BJ (cell line): Measurements from ENCODE around the gene OPCML. TPM values are rescaled to one million over a fixed set of nuclear protein-coding genes. Genes with fewer than 3 reads are reported as not detected.

Experiments
- CTCF ChIA-PET: fragments of 350-600 bp; formaldehyde crosslinking; extraction: SDS; loops from one replicate; lab custom pipeline; 2021; ENCODE audit warnings: antibody characterized with exemption, inconsistent platforms; lab: Yijun Ruan, JAX
- POLR2A ChIA-PET: fragments of 300-600 bp; sonication (Branson Sonifier 250); formaldehyde crosslinking; extraction: SDS; loops from one replicate; lab custom pipeline; 2021; ENCODE audit warnings: antibody characterized with exemption; lab: Charles Lee
- DNase-seq: peaks from one replicate; pipeline ENCODE4 v3.0.0-alpha.2; 2011; ENCODE audit warnings: low read depth
- H3K27me3 ChIP-seq: 2 replicates; pipeline ENCODE4 v1.6.0; 2011; ENCODE audit warnings: low read length; ENCODE audit not compliant: control insufficient read depth, insufficient read depth
- H3K36me3 ChIP-seq: 2 replicates; pipeline ENCODE4 v1.5.1; 2011; ENCODE audit warnings: low read length; ENCODE audit not compliant: control insufficient read depth, insufficient read depth
- H3K4me3 ChIP-seq: 2 replicates; pipeline ENCODE4 v1.5.1; 2011; ENCODE audit warnings: low read depth, mild to moderate bottlenecking, control low read depth, low read length
- CTCF ChIP-seq: IDR thresholded peaks from 2 replicates; pipeline ENCODE4 v1.5.1; 2011; ENCODE audit warnings: low read depth, mild to moderate bottlenecking, control low read depth, inconsistent platforms, low read length, moderate library complexity; ENCODE audit not compliant: insufficient read depth
- polyA plus RNA-seq: library from polyadenylated mRNA; depleted of rRNA; stranded (reverse); fragments of >200 nt; gene quantifications from 2 replicates; pipeline ENCODE4 v1.2.3, GENCODE V29; 2011

OPCML gene
- polyA plus RNA-seq, 1 experiment, result 2.0 TPM

- TF ChIP-seq CTCF, result no peak
- ChIA-PET CTCF (interaction anchor here (1.3 to 1.7 kb wide), 2 partner anchors 28 to 93 kb away, joined by 5 read pairs; no protein-coding TSS in a partner anchor), POLR2A (no interaction called here)
Observed at GRCh38 chr11:132971351-132971750, 561.0 kb downstream of the OPCML start.

GRCh38 chr11:132969892-132970291 is 562.4 kb downstream of the OPCML start:
- no peak for DNase-seq
- H3K27me3 ChIP-seq, result 0 out of 2 replicates have a peak, but pooled peaks cover 2% of the 10 kb centered on the region
- TF ChIP-seq CTCF, result no peak
- CTCF ChIA-PET, result interaction anchor here (1.7 kb wide), 1 partner anchor 27 kb away, joined by 5 read pairs; no protein-coding TSS in a partner anchor
- no peak overlapping the region for H3K4me3 ChIP-seq
- POLR2A ChIA-PET, result no interaction called here
- no peaks in the 10 kb centered on the region for H3K36me3 ChIP-seq

More at GRCh38 chr11:132971351-132971750, 561.0 kb downstream of the OPCML start:
- Histone ChIP-seq H3K4me3 (no peak overlapping the region), H3K27me3 (peaks cover 3% of the 10 kb centered on the region; the same call in 1 of the 2 replicates), H3K36me3 (no peaks in the 10 kb centered on the region)
- DNase-seq, result no peak

GRCh38 chr11:132962041-132962440 is 570.3 kb downstream of the OPCML start:
- Histone ChIP-seq H3K36me3 (no peaks in the 10 kb centered on the region), H3K27me3 (no peaks in the 10 kb centered on the region), H3K4me3 (no peak overlapping the region)
- peak; percentile 80 for DNase-seq
- ChIA-PET CTCF (interaction anchor here (1.7 kb wide), 1 partner anchor 21 kb away, joined by 4 read pairs; no protein-coding TSS in a partner anchor), POLR2A (no interaction called here)
- no peak for TF ChIP-seq CTCF

GRCh38 chr11:132961453-132961852 is 570.8 kb downstream of the OPCML start:
- POLR2A ChIA-PET, result no interaction called here
- Histone ChIP-seq H3K27me3 (no peaks in the 10 kb centered on the region), H3K36me3 (no peaks in the 10 kb centered on the region), H3K4me3 (no peak overlapping the region)
- CTCF ChIA-PET, result interaction anchor here (0.8 to 2.9 kb wide), 3 partner anchors 15 to 20 kb away, joined by 4 to 6 read pairs (median 4); no protein-coding TSS in a partner anchor
- TF ChIP-seq CTCF, result no peak
- no peak for DNase-seq

GRCh38 chr11:132960273-132961078 is 571.8 kb downstream of the OPCML start:
- no peak overlapping the region for H3K4me3 ChIP-seq
- TF ChIP-seq CTCF, result no peak
- ChIA-PET CTCF (interaction anchor here (0.8 to 2.9 kb wide), 3 partner anchors 14 to 19 kb away, joined by 3 to 6 read pairs (median 4); no protein-coding TSS in a partner anchor), POLR2A (no interaction called here)
- DNase-seq, result no peak
- H3K36me3 ChIP-seq, result no peaks in the 10 kb centered on the region
- no peaks in the 10 kb centered on the region for H3K27me3 ChIP-seq
